HG03108 (cell line): ENCODE data around the gene CRBN.

ENCODE experiments used
- ATAC-seq: cut with Tn5 transposase; IDR thresholded peaks from one replicate; pipeline ENCODE4 v1.9.1; 2021; ENCODE audit warnings: moderate library complexity; ENCODE audit not compliant: unreplicated experiment

The CRBN gene

DNA sequence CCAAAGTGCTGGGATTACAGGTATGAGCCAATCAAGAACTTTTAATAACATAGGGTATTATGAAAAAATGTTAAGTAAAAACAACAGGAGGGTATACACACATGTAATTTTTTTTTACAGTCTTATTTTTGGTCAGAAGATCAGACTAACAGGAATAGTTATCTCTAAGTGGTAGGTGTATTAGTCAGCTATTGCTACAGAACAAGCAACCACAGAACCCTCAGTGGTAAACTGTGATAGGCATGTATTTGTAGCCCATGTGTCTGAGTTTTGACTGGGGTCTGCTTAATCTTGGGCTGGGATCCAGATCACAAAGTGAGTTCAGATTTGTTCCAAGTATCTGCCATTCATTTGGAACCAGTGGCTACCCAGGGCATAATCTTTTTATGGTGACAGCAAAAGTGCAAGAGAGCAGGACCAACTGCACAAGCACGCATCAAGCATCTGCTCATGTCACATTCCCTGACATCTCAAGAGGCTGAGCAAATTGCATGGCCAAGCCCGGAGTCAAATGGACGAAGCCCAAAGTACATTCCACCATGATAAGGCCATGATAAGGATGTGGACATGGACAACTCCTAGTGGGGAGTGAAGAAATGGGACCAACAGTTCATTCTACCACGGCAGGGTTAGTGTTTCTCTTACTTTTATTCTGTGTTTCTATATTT is 66.3 kb downstream of the CRBN start:
- no peak for ATAC-seq

DNA sequence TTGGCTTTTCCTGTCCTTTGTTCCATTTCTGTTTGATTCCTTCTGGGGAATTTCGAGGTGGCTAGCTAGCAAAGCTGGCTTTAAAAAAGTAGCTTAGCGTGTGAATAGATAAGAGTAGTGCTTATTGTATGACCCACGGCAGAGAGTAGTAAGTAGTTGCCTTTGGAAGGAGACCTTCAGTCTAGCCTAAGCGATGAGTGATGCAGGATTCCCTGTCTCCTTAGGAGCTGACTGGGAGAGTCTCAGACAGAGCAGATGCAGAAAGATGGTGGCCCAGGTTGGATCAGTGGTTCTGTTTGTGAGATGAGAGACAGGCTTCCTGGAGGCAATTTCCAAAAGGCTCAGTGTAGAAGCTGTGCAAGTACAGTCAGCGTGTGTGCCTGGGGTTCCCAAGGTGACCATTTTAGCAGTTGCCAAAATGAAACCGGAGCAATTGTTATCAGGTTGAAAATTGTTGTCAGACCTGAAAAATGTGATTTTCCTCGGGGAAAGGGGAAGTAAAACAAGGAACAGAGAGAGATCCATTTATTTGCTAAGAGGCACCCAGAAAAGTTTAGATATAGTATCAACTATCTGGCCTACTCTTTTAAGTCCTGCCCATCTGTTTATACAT is 68.6 kb downstream of the CRBN start:
- no peak for ATAC-seq

DNA sequence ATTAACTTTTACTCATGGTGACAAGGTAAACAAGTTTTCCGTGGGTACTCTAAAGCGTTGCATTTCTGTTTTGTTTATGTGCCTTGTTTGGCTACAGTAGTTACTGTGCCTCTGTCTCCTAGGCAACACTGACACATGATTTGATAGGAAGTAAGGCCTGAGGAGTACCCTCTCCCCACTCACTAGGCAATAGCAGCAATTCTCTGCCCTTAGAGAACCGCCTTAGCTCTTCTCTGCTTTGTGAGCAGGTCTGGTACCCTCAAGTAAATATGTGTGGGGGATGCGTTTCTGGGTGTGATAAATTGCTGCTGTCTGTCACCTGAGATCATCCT is 69.2 kb downstream of the CRBN start, which contains the start of gene IL5RA:
TSS of gene IL5RA (minus strand) at position 76 of the 332 bp plus-strand sequence. CDS start 5,390 bp downstream, outside the sequence.
- ATAC-seq, result no peak

DNA sequence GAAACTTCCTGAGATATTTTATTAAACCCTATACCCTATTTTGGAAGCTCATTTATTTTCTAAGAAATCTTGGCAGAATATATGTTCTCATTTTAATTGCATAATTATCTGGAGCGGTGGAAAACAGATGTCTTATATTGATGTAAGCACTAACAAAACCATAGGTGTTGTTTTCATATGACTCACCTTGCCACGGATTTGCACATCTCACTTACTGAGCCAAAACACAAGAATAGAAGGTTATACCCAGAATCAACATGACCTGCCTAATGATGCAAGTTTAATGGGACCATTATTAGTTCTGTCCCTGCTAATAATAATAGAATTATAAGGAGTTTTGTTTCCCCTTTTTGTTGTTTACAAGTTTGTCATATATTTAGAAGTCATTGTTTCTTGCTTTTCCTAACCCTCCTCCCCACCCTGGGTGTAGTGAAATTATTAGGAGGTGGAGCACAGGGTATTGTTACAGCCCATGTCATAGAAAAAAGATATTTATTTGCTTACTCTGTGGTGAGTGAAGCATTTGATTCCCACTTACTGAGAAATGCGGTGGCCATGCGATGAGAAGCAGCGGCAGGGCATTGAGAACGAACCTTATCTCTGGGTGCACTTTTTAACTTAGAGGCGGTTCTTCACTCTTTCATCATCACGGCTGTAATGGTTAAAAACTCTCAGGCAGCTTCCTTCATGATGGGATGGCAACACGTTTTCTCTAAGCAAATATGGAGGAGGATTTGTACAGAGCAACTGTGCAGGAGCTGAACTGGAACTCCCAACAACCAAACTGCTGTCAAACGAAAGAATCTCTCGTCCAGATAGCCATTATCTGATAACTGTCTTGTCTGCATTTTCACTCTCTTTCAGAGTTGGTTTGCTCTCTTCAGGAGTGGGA is 69.8 kb downstream of the CRBN start:
- ATAC-seq, result peak; percentile 57

DNA sequence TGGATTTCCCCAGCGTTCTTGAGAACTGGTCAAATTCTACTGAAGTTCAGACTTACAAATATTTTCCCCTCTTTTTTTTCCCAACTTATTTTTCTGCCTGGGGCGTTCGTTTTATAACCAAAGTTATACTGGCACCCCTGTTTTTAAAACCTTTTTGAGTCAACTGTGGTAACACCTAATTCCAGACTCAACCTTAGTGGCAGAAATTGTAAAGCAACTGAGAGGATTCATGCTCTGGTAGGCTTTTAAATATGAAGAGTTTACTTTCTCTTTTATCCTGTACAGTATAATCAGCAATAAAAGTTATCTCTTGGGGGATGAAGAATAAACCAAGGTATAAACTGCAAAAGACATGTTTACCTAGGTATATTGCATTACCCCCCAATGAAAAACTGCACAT is 71.6 kb downstream of the CRBN start:
- no peak for ATAC-seq

DNA sequence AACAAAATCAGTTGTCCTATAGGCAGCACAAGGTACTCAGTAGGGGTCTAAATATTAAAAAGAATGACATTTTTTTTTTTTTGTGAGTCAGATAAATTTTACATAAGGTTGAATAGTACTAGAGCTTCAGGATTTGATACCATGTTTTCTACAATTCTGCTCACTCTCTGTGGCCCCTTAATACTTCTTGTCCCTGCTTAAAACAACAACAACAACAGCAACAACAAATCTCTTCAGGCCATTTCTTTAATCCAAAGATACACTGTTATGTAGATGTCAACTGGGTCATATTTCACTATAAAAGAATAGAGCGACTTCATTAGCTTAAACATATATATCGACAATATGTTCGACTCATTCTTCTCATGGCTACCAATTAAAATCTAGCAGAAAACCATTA is 72.3 kb downstream of the CRBN start:
- no peak for ATAC-seq

DNA sequence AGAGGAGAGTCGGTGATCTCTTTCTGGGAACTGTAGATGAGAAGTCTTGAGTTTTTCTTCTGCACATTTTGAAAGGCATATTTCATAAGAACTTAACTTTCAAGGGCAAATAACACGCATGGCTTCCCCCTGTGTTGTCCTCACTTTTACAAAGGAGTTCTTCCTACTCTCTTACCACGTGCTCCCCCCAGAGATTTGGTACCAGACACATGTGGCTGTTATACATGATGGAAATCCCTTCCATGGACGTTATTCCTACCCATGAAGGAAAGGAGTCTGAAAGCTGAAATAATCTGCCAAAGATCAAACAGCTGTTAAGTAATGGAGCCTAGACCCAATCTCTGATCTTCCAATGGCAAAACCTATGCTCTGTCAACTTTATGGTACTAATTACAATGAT is 73.7 kb downstream of the CRBN start:
- ATAC-seq, result no peak

DNA sequence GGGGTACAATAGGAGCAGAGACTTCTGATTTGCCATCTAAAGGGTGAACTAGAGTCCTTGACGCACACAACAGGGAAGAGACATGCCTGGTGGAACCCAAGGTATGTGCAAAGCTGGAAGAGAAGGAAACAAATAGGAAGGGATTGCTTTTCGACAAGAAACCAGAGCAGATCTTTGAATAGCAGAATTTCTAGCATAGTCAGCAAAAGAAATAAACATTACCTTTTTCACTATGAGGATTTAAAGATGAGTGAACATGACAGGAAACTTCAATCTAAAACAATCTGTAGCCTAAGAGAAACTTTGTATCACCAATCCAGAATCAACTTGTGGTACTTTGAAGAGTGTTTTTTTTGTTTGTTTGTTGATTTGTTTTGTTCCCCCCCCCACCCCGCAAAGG is 74.2 kb downstream of the CRBN start:
- no peak for ATAC-seq

DNA sequence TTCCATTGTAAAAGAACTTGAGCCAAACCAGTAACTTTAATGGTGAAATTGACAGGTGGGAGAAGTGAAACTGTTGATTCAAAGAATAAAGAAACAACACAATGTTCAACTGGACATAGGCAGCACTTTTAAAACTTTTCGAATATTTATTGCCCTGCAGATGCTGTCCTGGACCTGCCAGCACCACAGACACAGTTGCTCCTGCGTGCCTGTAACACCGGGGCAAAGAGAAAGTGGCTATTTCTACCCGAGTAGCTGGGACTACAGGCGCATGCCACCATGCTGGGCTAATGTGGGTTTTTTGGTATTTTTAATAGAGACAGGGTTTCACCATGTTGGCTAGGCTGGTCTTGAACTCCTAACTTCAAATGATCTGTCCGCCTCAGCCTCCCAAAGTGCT is 76.7 kb downstream of the CRBN start:
- ATAC-seq, result no peak

DNA sequence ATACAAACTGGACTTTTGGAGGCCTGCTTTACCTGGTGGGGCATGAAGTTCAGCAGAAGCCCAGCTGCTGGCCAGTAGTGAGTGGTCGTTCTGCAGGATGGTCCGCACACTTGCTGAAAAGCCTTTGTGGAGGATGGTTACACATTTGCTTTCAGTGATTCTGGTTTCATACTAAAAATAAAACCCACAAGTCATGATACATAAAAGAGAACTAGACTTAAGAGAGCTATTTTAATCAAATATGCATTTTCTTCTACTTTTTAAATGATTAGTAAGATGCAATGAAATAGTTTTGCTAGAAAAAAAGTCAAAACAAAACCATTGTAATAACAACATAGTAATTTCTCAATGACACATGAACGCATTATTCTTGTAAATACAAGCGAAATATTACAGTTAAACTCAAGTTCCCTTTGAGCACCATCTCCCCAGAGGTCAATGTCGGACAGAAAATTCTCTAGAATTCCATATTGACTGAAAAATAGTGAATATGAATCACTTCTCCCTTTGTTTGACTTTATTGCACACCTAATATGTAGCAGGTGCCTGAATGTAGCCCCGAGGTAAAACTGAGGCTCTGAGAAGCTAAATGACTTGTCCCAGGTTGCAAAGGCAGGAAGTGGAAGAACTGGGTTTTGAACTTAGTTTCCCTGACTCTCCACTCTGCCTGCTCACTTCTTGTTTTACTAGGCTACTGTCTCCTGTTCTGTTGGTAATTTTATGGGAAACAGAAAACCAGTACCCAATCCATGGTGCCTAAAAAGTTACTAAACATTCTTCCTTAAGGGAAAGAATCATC is 77.6 kb downstream of the CRBN start:
- no peak for ATAC-seq
